IPS-15b (cell line): Measurements from ENCODE around the gene CCDC50.

Source experiments
- H3K27me3 ChIP-seq: one replicate; pipeline ENCODE4 v1.6.1; 2013; ENCODE audit warnings: low read length; ENCODE audit not compliant: control insufficient read depth, insufficient read depth
- H3K36me3 ChIP-seq: one replicate; pipeline ENCODE4 v1.6.1; 2013; ENCODE audit warnings: low read length; ENCODE audit not compliant: control insufficient read depth, insufficient read depth
- H3K4me1 ChIP-seq: one replicate; pipeline ENCODE4 v1.6.1; 2013; ENCODE audit warnings: mild to moderate bottlenecking, low read length; ENCODE audit not compliant: control insufficient read depth, insufficient read depth
- H3K4me3 ChIP-seq: one replicate; pipeline ENCODE4 v1.5.1; 2013; ENCODE audit warnings: low read depth, low read length
- H3K9ac ChIP-seq: one replicate; pipeline ENCODE4 v1.6.1; 2013; ENCODE audit warnings: low read depth, mild to moderate bottlenecking, low read length
- H3K9me3 ChIP-seq: one replicate; pipeline ENCODE4 v1.6.1; 2013; ENCODE audit warnings: mild to moderate bottlenecking, low read length; ENCODE audit not compliant: control insufficient read depth, insufficient read depth

Gene CCDC50

GRCh38 chr3:191301017-191301416, 28.2 kb upstream of the CCDC50 start:
- Histone ChIP-seq H3K9ac (no peak overlapping the region), H3K36me3 (no peaks in the 10 kb centered on the region), H3K4me3 (no peak overlapping the region), H3K9me3 (no peaks in the 10 kb centered on the region), H3K4me1 (peaks cover 11% of the 10 kb centered on the region), H3K27me3 (no peaks in the 10 kb centered on the region)

- Histone ChIP-seq H3K9ac (no peak overlapping the region), H3K36me3 (no peaks in the 10 kb centered on the region), H3K9me3 (no peaks in the 10 kb centered on the region), H3K4me1 (peaks cover 11% of the 10 kb centered on the region), H3K4me3 (no peak overlapping the region), H3K27me3 (no peaks in the 10 kb centered on the region)
Observed at GRCh38 chr3:191301782-191302411, 27.3 kb upstream of the CCDC50 start.

- Histone ChIP-seq H3K27me3 (no peaks in the 10 kb centered on the region), H3K9ac (no peak overlapping the region), H3K4me3 (no peak overlapping the region), H3K4me1 (peaks cover 11% of the 10 kb centered on the region), H3K9me3 (no peaks in the 10 kb centered on the region), H3K36me3 (no peaks in the 10 kb centered on the region)
Observed at GRCh38 chr3:191302451-191302850, 26.7 kb upstream of the CCDC50 start.

GRCh38 chr3:191303596-191303995, 25.6 kb upstream of the CCDC50 start:
- Histone ChIP-seq H3K36me3 (no peaks in the 10 kb centered on the region), H3K27me3 (no peaks in the 10 kb centered on the region), H3K9ac (no peak overlapping the region), H3K9me3 (no peaks in the 10 kb centered on the region), H3K4me3 (no peak overlapping the region), H3K4me1 (peaks cover 11% of the 10 kb centered on the region)

- H3K36me3 ChIP-seq: no peaks in the 10 kb centered on the region
Observed at GRCh38 chr3:191306428-191306827, 22.8 kb upstream of the CCDC50 start.

GRCh38 chr3:191307341-191307740, 21.9 kb upstream of the CCDC50 start:
- Histone ChIP-seq H3K4me1 (peaks cover 4% of the 10 kb centered on the region), H3K4me3 (no peak overlapping the region), H3K9ac (no peak overlapping the region), H3K36me3 (no peaks in the 10 kb centered on the region), H3K27me3 (no peaks in the 10 kb centered on the region), H3K9me3 (no peaks in the 10 kb centered on the region)

More at GRCh38 chr3:191306428-191306827, 22.8 kb upstream of the CCDC50 start:
- H3K9ac ChIP-seq: no peak overlapping the region
- H3K4me1 ChIP-seq: peaks cover 11% of the 10 kb centered on the region
- H3K4me3 ChIP-seq: no peak overlapping the region
- no peaks in the 10 kb centered on the region for H3K9me3 ChIP-seq
- H3K27me3 ChIP-seq: no peaks in the 10 kb centered on the region

- H3K9me3 ChIP-seq: no peaks in the 10 kb centered on the region
- H3K27me3 ChIP-seq: no peaks in the 10 kb centered on the region
- no peak overlapping the region for H3K4me3 ChIP-seq
Observed at GRCh38 chr3:191313296-191313695, 15.9 kb upstream of the CCDC50 start.

GRCh38 chr3:191314109-191314728, 15.0 kb upstream of the CCDC50 start:
- no peaks in the 10 kb centered on the region for H3K4me1 ChIP-seq
- H3K9ac ChIP-seq: no peak overlapping the region
- H3K36me3 ChIP-seq: no peaks in the 10 kb centered on the region
- no peak overlapping the region for H3K4me3 ChIP-seq
- H3K27me3 ChIP-seq: no peaks in the 10 kb centered on the region
- no peaks in the 10 kb centered on the region for H3K9me3 ChIP-seq

More at GRCh38 chr3:191313296-191313695, 15.9 kb upstream of the CCDC50 start:
- Histone ChIP-seq H3K4me1 (no peaks in the 10 kb centered on the region), H3K9ac (no peak overlapping the region), H3K36me3 (no peaks in the 10 kb centered on the region)

GRCh38 chr3:191316876-191317603, 12.2 kb upstream of the CCDC50 start:
- no peak overlapping the region for H3K4me3 ChIP-seq
- H3K36me3 ChIP-seq: no peaks in the 10 kb centered on the region
- no peaks in the 10 kb centered on the region for H3K9me3 ChIP-seq
- no peaks in the 10 kb centered on the region for H3K4me1 ChIP-seq
- no peak overlapping the region for H3K9ac ChIP-seq
- no peaks in the 10 kb centered on the region for H3K27me3 ChIP-seq

- Histone ChIP-seq H3K4me3 (no peak overlapping the region), H3K36me3 (no peaks in the 10 kb centered on the region), H3K9ac (no peak overlapping the region), H3K27me3 (no peaks in the 10 kb centered on the region), H3K9me3 (no peaks in the 10 kb centered on the region), H3K4me1 (no peaks in the 10 kb centered on the region)
Observed at GRCh38 chr3:191320316-191320715, 8.9 kb upstream of the CCDC50 start.

GRCh38 chr3:191321019-191321767, 8.0 kb upstream of the CCDC50 start:
- Histone ChIP-seq H3K4me3 (no peak overlapping the region), H3K9me3 (no peaks in the 10 kb centered on the region), H3K27me3 (no peaks in the 10 kb centered on the region), H3K4me1 (no peaks in the 10 kb centered on the region), H3K36me3 (no peaks in the 10 kb centered on the region), H3K9ac (no peak overlapping the region)
